GM12891 (cell line): Measurements from ENCODE around the gene LASP1NB.

Experiments used
- POLR2A ChIP-seq: IDR thresholded peaks from 2 replicates; pipeline ENCODE4 v1.6.1; 2011; ENCODE audit warnings: low read depth, low read length, control low read depth
- POLR2AphosphoS5 ChIP-seq: IDR thresholded peaks from 2 replicates; pipeline ENCODE4 v1.6.1; 2011; ENCODE audit warnings: low read depth, low read length, control low read depth
- TAF1 ChIP-seq: IDR thresholded peaks from 2 replicates; pipeline ENCODE4 v1.6.1; 2011; ENCODE audit warnings: low read depth, low read length, control low read depth

DNA sequence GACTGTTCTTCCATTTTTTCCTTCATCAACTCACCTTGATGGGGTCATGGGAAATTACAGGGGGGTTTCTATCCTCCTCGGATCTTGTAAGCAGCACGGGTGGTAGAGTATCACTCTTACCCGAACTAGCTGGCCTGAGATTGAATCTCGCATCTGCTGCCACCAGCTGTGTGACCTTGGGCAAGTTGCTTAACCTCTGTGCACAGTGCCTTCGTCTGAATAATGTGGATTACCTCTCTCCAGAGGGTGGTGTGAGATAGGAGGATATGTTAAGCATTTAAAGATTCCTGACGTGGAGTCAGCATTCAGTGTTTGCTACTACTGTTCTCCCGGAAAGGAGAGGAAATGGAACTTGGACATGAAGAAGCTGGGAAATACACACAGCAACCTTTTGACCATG lies 31.1 kb upstream of the LASP1NB start:
- TF ChIP-seq POLR2AphosphoS5 (no peak), POLR2A (no peak), TAF1 (no peak)
